T47D (cell line): ENCODE results near the gene AGRN.
"Not testable (repeated sequence)": the region's sequence is repeated elsewhere in the genome, so short reads cannot be mapped to it uniquely, and the experiment has no call there.

Experiments used
- DNase-seq, 2 experiments: peaks; one replicate each; pipeline versions ENCODE4 v3.0.0 to v3.0.0-alpha.2; 2011 to 2012; ENCODE audit warnings: low read depth in 1 of 2, low spot score in 1 of 2
- JUND ChIP-seq: IDR thresholded peaks from 2 replicates; pipeline ENCODE4 v1.6.1; 2012; ENCODE audit warnings: low read depth
- in situ Hi-C: cut with HindIII; loops from 2 replicates; pipeline ENCODE4 v1.10.0; 2016; ENCODE audit warnings: low sequenced_read_pairs, low pct_unique_long_range_greater_than_20kb

Gene AGRN

GRCh38 chr1:1098681-1099421 is 78.9 kb downstream of the AGRN start:
- TF ChIP-seq JUND: no peak
- no peak for DNase-seq
- in situ Hi-C loops: no loop called here

GRCh38 chr1:1099506-1100183 is 79.7 kb downstream of the AGRN start:
- in situ Hi-C loops: no loop called here
- no peak for TF ChIP-seq JUND

GRCh38 chr1:1100296-1100695 is 80.4 kb downstream of the AGRN start:
- DNase-seq: no peak
- TF ChIP-seq JUND: no peak
- in situ Hi-C loops: no loop called here

More at GRCh38 chr1:1099506-1100183, 79.7 kb downstream of the AGRN start:
- DNase-seq: no peak

- in situ Hi-C loops: no loop called here
- TF ChIP-seq JUND: no peak
- DNase-seq: no peak
These were observed 81.6 kb downstream of the AGRN start for GRCh38 chr1:1101503-1101902.

- DNase-seq, in situ Hi-C loops: not testable (repeated sequence)
These were observed 84.2 kb downstream of the AGRN start for GRCh38 chr1:1104152-1104551.
